ENCODE results near the gene SRRM3.

The SRRM3 gene

DNA sequence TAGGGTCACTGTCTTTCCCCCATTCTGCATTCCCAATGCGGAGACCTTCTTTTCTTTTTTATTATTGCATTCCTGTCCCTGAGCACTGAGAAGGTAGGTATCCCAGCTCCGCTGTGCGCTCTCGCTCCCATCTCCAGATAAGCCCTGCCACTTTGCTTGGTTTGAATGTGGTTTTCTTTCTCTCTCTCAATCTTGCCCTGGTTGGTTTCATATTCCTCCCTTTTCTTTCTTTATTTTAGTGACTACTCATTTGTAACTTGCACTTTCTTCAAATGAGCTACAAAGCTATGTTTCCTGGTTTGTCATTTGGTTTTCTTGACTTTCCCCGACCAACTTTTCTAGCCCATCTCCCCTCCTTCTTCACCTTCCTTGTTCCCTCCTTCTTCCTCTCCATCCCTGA, 71.8 kb downstream of the SRRM3 start:
- TF ChIP-seq, protein P1, sequence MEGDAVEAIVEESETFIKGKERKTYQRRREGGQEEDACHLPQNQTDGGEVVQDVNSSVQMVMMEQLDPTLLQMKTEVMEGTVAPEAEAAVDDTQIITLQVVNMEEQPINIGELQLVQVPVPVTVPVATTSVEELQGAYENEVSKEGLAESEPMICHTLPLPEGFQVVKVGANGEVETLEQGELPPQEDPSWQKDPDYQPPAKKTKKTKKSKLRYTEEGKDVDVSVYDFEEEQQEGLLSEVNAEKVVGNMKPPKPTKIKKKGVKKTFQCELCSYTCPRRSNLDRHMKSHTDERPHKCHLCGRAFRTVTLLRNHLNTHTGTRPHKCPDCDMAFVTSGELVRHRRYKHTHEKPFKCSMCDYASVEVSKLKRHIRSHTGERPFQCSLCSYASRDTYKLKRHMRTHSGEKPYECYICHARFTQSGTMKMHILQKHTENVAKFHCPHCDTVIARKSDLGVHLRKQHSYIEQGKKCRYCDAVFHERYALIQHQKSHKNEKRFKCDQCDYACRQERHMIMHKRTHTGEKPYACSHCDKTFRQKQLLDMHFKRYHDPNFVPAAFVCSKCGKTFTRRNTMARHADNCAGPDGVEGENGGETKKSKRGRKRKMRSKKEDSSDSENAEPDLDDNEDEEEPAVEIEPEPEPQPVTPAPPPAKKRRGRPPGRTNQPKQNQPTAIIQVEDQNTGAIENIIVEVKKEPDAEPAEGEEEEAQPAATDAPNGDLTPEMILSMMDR (IDR thresholded peaks at IDR 0.05; ENCODE audit: insufficient read depth, missing control alignments): no peak
- no peak for FAIRE-seq
- no peak for DNase-seq (ENCODE audit: insufficient read length, low spot score)

DNA sequence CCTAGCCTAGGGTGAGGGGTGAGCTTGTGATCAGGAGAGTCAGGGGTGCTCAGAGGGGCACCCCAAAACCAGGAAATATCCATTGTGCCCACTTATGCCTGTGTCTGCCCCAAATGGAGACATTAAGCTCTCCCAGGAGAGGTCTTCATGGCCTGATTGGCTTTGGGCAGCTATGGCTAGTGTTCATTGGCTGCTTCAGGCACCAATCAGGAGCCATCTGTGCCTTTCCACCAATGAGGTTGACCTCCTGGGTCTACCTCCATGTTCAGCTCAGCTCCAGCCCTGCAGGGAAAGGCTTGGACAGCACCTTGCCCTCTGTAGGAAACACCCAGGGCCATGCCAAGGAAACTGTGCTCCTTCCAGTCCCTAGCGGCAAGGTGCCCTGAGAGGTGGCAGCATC, 76.8 kb downstream of the SRRM3 start:
- DNase-seq (ENCODE audit: insufficient read length, low spot score) (no peak), FAIRE-seq (no peak)
- TF ChIP-seq, protein P1 (IDR thresholded peaks at IDR 0.05; ENCODE audit: insufficient read depth, missing control alignments): no peak

DNA sequence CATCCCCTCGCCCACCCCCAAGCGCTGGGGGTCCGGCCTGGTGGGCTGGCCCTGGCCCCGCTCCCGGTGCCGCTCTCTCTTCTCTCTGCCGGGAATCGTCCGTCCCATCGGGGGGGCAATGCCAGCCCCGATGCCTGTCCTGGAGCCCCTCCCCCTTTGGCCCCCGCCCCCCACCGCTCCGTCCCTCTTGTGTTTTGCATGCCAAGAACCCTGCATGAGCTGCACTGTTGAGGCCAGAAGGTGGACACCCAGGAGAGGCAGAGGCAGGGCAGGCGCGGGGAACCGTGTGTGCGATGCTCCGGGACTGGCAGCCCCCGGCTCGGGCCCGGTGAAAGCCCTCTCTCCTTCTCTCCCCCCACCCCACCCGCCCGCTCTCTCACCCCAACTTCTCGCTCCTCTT, 78.7 kb downstream of the SRRM3 start:
- FAIRE-seq: no peak
- DNase-seq (ENCODE audit: insufficient read length, low spot score): no peak
- TF ChIP-seq, protein P1 (IDR thresholded peaks at IDR 0.05; ENCODE audit: insufficient read depth, missing control alignments): no peak

DNA sequence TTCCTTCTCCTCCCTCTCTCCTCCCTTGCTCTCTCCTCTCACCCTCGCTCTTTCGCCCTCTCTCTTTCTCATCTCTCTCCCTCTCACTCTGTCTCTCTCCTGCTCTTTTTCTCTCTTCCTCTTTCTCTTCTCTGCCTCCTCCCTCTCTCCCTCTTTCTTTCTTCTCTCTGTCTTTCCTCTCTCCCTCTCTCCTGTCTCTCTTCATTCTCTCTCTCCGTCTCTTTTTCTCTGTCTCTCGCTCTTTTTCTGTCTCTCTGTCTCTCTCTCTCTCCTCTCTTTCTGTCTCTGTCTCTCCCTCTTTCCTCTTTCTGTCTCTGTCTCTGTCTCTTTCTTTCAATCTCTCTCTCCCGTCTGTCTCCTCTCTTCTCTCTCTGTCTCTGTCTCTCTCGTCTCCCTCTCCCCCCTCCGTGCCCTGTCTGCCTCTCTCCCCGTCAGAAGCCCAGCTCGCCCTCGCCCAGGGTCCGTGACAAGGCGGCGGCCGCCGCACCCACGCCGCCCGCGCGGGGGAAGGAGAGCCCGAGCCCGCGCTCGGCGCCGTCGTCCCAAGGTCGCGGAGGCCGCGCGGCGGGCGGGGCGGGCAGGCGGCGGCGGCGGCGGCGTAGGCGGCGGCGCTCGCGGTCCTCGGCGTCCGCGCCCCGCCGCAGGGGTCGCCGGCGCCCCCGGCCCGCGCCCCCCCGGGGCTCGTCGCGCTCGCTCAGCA, 79.5 kb downstream of the SRRM3 start:
- FAIRE-seq (no peak), DNase-seq (ENCODE audit: insufficient read length, low spot score) (no peak)
- TF ChIP-seq, protein P1 (IDR thresholded peaks at IDR 0.05; ENCODE audit: insufficient read depth, missing control alignments): no peak

DNA sequence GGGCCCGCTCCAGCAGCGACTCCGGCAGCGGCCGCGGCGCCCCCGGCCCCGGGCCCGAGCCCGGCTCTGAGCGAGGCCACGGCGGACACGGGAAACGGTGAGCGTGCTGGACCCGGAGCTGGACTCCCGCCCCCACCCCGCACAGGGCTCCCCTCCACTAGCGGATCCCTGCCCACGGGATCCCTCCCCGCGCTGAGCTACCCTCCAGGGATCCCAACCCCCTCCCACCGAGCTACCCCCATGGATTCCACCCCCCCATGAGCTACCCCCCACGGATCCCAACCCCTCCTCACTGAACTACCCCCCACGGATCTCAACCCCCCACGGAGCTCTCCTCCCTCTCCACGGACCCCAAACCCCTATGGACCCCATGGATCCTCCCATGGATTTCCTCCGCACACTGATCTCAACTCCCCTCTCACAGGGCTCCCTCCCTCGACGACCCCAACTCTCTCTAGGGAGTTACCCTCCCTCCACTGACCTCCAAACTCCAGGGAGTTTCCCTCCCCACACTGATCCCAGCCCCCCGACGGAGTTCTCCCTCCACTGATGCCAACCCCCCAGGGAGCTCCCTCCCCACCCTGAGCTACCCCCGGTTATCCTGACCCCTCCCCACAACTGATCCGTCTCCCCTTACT, 80.1 kb downstream of the SRRM3 start:
- DNase-seq (ENCODE audit: insufficient read length, low spot score) (no peak), FAIRE-seq (no peak)
- TF ChIP-seq, protein P1 (IDR thresholded peaks at IDR 0.05; ENCODE audit: insufficient read depth, missing control alignments): no peak

DNA sequence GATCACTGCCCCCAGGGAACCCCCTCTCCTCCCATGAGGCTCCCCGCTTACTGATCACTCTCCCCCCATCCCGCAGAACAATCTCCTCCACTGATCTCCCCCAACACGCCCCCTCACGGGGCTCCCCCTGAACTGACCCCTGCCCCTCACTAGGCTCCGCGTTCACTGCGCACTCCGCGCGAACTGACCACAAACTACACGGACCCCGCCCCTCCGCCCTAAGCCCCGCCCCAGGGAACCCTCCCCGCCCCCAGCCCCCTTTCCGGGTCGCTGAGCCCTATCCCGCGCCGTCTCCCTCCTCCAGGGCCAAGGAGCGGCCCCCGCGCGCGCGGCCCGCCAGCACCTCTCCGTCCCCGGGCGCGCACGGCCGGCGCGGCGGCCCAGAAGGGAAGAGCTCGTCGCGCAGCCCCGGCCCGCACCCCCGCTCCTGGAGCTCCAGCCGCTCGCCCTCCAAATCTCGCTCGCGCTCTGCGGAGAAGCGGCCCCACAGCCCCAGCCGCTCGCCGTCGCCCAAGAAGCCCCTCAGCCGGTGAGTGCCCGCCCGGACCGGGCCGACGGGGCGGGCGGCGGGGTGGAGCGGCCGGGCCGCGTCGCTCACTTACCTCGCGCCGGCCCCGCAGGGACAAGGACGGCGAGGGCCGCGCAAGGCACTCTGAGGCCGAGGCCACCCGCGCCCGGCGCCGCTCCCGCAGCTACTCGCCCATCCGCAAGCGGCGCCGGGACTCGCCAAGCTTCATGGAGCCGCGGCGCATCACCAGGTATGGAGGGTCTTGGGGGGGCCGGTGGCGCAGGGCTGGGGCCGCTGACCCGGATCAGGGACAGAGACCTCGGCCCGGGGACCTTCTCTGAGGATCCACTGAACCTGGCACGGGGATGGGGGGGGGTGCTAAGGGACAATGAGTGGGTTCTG, 80.9 kb downstream of the SRRM3 start:
- TF ChIP-seq, protein P1 (IDR thresholded peaks at IDR 0.05; ENCODE audit: insufficient read depth, missing control alignments): no peak
- FAIRE-seq (no peak), DNase-seq (ENCODE audit: insufficient read length, low spot score) (peak; percentile 53)
